Sigmoid colon (tissue), 7 donors: ENCODE data around the gene SIDT2. TPM values are rescaled to one million over a fixed set of nuclear protein-coding genes. Genes with fewer than 3 reads are reported as not detected.

Experiments
- DNase-seq: peaks from one replicate; pipeline ENCODE4 v3.0.0-alpha.2; 2019
- H3K27ac ChIP-seq, 4 donors: fragments of 200-600 bp; sonication (generic); one replicate each; pipeline ENCODE4 v1.5.1; 2016 to 2019; ENCODE audit warnings: mild to moderate bottlenecking in 1 of 4
- H3K27me3 ChIP-seq, 3 donors: fragments of 200-600 bp; sonication (generic); one replicate each; pipeline ENCODE4 v1.5.1; 2019; ENCODE audit warnings: mild to moderate bottlenecking in 1 of 3
- H3K36me3 ChIP-seq, 4 donors: fragments of 200-600 bp; sonication (generic); one replicate each; pipeline ENCODE4 v1.5.1; 2016 to 2019
- H3K4me1 ChIP-seq, 4 donors: fragments of 200-600 bp; sonication (generic); one replicate each; pipeline ENCODE4 v1.5.1; 2017 to 2019
- H3K4me3 ChIP-seq, 4 donors: fragments of 200-600 bp; sonication (generic); one replicate each; pipeline ENCODE4 v1.5.1; 2017 to 2019; ENCODE audit warnings: mild to moderate bottlenecking in 2 of 4, moderate library complexity in 1 of 4
- H3K9me3 ChIP-seq, 4 donors: fragments of 200-600 bp in 3 of 4; sonication (generic) in 3 of 4; one replicate each; pipeline versions ENCODE4 v1.5.1 to v1.6.1; 2013 to 2019
- EP300 ChIP-seq, 4 donors: sonication (generic); formaldehyde crosslinking; IDR thresholded peaks; one replicate each; pipeline ENCODE4 v1.6.1; 2017; ENCODE audit warnings: antibody characterized with exemption in 4 of 4
- POLR2A ChIP-seq, 2 donors: fragments of 450-650 bp; IDR thresholded peaks; one replicate each; pipeline ENCODE4 v1.6.1; 2016; ENCODE audit warnings: antibody characterized with exemption in 2 of 2, mild to moderate bottlenecking in 2 of 2, moderate library complexity in 2 of 2
- POLR2AphosphoS5 ChIP-seq, 4 donors: sonication (generic); formaldehyde crosslinking; IDR thresholded peaks; one replicate each; pipeline ENCODE4 v1.6.1; 2017; ENCODE audit warnings: antibody characterized with exemption in 4 of 4
- WGBS, 2 donors: extraction: QIAGEN DNeasy Blood & Tissue Kit; methylation state at CpG; one replicate each; pipeline ENCODE4 v1.1.7; 2013; 5-methylcytosine and 5-hydroxymethylcytosine counted together
- intact Hi-C: fragments of 100-400 bp; cut with DNase I; formaldehyde crosslinking; loops from one replicate; pipeline ENCODE4 v1.15.1; 2023
- polyA plus RNA-seq, 3 donors: library from polyadenylated mRNA; stranded (reverse); fragments of 200-250 nt; gene quantifications; one replicate each; pipeline ENCODE4 v1.2.3, GENCODE V29; 2013
- total RNA-seq, 4 donors: library from RNA; depleted of rRNA; stranded (reverse); fragments of >200 nt; gene quantifications; one replicate each; pipeline ENCODE4 v1.1.0, GENCODE V29; 2016
- TF ChIP-seq, protein P1 (sequence below), 4 experiments: fragments of 450-650 bp in 3 of 4; fragments of 200-600 bp in 1 of 4; IDR thresholded peaks; one replicate each; pipeline ENCODE4 v1.5.1; 2016 to 2019; ENCODE audit warnings: antibody characterized with exemption in 4 of 4, mild to moderate bottlenecking in 3 of 4, moderate library complexity in 2 of 4
- donor health status: healthy with polysubstance abuse.
- donor health status: Bipolar disorder and iron deficiency.
- donor health status: healthy.

The SIDT2 gene
- total and polyA plus RNA-seq, 7 donors = 7.6 to 50.7 (median 22.1) TPM

DNA sequence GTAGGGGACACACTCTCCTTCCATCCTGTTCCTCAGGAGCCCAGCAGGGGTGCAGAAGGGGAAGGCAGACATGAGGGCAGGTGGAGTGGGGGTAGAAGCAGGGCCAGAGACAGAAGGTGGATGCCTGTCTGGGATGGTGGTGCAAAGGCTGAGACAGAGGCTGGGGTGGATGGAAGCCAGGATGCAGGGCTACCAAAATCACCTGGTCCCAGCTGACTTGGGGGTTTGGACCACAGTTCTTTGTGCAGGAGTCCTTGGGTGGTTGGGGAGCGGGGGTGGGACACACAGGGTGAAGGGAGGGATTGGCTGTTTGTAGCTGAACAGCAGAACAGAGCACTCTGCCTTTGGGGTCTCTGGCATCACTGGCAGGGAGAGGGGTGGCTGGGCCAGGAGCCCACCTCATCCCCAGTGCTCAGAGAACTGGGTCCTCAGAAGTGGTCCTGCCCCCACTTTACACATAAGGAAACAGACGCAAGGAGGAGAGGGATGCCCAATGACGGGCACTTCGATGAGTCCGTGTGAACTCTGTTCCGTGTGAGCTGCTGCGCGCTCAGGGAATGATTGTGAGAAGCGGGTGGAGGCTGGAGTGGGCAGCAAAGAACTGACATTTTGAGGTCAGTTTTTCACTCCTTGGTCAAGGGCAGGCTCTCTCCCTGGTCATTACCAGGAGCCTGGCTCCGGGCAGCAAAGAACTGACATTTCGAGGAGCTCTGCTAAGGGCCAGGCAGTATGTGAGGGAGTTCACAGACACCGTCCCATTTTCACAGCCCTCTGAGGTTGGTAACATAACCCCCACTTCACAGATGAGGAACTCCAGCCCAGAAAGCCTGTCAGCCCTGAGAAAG, 22.5 kb downstream of the SIDT2 start:
- peak overlapping the region; percentile 90 to 99 (median 96) for H3K27ac ChIP-seq
- 83 to 85% methylated on average over 12 of the region's 12 CpGs for WGBS, 2 donors
- no peaks in the 10 kb centered on the region for H3K9me3 ChIP-seq
- intact Hi-C loops = no loop called here
- no peak for DNase-seq
- H3K27me3 ChIP-seq = no peaks in the 10 kb centered on the region
- TF ChIP-seq, protein P1, sequence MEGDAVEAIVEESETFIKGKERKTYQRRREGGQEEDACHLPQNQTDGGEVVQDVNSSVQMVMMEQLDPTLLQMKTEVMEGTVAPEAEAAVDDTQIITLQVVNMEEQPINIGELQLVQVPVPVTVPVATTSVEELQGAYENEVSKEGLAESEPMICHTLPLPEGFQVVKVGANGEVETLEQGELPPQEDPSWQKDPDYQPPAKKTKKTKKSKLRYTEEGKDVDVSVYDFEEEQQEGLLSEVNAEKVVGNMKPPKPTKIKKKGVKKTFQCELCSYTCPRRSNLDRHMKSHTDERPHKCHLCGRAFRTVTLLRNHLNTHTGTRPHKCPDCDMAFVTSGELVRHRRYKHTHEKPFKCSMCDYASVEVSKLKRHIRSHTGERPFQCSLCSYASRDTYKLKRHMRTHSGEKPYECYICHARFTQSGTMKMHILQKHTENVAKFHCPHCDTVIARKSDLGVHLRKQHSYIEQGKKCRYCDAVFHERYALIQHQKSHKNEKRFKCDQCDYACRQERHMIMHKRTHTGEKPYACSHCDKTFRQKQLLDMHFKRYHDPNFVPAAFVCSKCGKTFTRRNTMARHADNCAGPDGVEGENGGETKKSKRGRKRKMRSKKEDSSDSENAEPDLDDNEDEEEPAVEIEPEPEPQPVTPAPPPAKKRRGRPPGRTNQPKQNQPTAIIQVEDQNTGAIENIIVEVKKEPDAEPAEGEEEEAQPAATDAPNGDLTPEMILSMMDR (IDR thresholded peaks at IDR 0.05) = peak in 1 of 4 experiments; percentile 30
- TF ChIP-seq POLR2A (IDR thresholded peaks at IDR 0.05) = peak in 1 of 2 donors; percentile 25
- TF ChIP-seq POLR2AphosphoS5 (IDR thresholded peaks at IDR 0.05) = peak; percentile 46 to 76 (median 59)
- no peak for TF ChIP-seq EP300 (IDR thresholded peaks at IDR 0.05)
- peaks cover 34 to 55% (median 43%) of the 10 kb centered on the region in 4 donors for H3K36me3 ChIP-seq
- peaks cover 0 to 55% (median 50%) of the 10 kb centered on the region in 4 donors for H3K4me1 ChIP-seq
- H3K4me3 ChIP-seq = peak overlapping the region; percentile 59 to 90 (median 86)

DNA sequence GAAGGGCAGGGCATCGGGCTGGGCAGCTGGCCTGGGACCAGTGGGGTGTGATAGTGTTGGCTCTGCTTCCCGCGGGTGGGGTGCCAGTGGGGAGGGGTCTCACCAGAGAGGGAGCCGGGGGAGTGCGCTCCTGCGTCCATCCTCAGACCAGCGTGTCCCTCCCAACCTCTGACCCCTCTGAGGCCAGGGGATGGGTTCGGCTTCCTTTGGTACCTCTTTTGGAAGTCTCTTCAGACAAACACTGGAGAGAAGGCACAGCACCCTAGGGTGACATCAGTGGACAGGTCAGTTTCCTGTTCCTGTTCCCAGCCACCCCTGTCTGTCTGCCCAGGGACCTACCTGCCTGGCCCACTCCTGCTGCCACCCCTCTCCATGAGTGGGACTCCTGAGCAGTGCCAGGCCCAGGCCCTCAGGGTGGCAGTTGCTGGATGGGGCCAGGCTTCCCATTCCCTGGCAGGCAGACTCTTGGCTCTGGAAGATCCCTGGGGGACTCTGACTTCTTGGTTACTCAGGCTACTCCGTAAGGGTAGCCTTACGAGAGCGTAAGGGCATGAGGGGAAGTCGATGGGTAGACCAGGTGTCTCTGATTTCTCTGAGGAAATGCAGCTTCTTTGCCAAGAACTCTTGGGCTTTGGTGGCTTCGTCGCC, 23.2 kb downstream of the SIDT2 start:
- peak overlapping the region; percentile 90 to 99 (median 96) for H3K27ac ChIP-seq
- WGBS, 2 donors = 66% methylated on average over 14 of the region's 14 CpGs
- no peak for TF ChIP-seq POLR2A (IDR thresholded peaks at IDR 0.05)
- peak in 2 of 4 donors; percentile 14 to 49 for TF ChIP-seq POLR2AphosphoS5 (IDR thresholded peaks at IDR 0.05)
- peaks cover 0 to 57% (median 50%) of the 10 kb centered on the region in 4 donors for H3K4me1 ChIP-seq
- H3K27me3 ChIP-seq = no peaks in the 10 kb centered on the region
- H3K9me3 ChIP-seq = no peaks in the 10 kb centered on the region
- H3K4me3 ChIP-seq = peak overlapping the region; percentile 59 to 90 (median 86)
- H3K36me3 ChIP-seq = peaks cover 34 to 53% (median 43%) of the 10 kb centered on the region in 4 donors
- intact Hi-C loops = no loop called here
- no peak for DNase-seq

DNA sequence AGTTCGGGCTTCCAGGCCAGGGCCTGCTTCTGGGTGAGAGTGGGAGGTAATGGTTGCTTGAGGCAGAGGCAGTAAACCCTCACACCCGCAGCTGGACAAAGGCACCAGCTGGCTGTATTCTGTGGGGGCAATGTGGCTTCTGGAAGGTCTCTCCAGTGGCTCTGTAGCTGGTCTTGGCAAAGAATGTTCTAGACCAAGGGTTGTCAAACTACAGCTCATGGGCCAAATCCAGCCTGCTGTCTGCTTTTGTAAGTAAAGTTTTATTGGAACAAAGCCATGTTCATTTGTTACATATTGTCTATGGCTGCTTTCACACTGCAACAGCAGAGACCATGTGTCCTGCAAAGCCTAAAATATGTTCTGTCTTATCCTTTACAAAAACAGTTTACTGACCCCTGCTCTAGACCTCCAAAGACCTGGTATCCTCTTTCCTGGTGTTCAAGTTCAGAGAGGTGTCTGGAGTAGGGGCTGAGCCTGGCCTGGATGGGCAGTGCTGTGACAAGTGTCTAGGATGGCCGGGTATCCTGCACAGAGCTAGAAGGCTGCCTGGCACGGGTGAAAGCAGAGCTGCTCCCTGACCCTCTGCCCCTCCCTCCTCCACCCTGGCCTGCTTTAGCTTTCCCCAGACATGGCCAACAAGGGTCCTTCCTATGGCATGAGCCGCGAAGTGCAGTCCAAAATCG, 24.0 kb downstream of the SIDT2 start:
- intact Hi-C loops = no loop called here
- WGBS, 2 donors = 83 to 86% methylated on average over 7 of the region's 7 CpGs

DNA sequence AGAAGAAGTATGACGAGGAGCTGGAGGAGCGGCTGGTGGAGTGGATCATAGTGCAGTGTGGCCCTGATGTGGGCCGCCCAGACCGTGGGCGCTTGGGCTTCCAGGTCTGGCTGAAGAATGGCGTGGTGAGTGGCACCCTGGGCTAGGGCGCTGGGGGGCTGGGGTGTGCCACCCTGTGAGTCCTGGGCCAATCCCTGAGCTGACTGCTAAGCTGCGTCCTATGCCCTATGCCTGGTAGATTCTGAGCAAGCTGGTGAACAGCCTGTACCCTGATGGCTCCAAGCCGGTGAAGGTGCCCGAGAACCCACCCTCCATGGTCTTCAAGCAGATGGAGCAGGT, 24.5 kb downstream of the SIDT2 start:
- H3K36me3 ChIP-seq = peaks cover 34 to 53% (median 43%) of the 10 kb centered on the region in 4 donors
- H3K9me3 ChIP-seq = no peaks in the 10 kb centered on the region
- WGBS, 2 donors = 90 to 95% methylated on average over 10 of the region's 10 CpGs
- H3K27me3 ChIP-seq = no peaks in the 10 kb centered on the region
- H3K4me3 ChIP-seq = peak overlapping the region; percentile 59 to 90 (median 86)
- intact Hi-C loops = no loop called here
- peaks cover 0 to 45% (median 39%) of the 10 kb centered on the region in 4 donors for H3K4me1 ChIP-seq
- DNase-seq = no peak
- TF ChIP-seq, protein P1 (IDR thresholded peaks at IDR 0.05) = no peak
- TF ChIP-seq POLR2A (IDR thresholded peaks at IDR 0.05) = peak in 1 of 2 donors; percentile 12
- TF ChIP-seq POLR2AphosphoS5 (IDR thresholded peaks at IDR 0.05) = peak in 2 of 4 donors; percentile 73 to 75
- no peak for TF ChIP-seq EP300 (IDR thresholded peaks at IDR 0.05)
- H3K27ac ChIP-seq = peak overlapping the region; percentile 90 to 99 (median 96)

More for the DNA sequence above, 24.0 kb downstream of the SIDT2 start:
- Histone ChIP-seq H3K9me3 (no peaks in the 10 kb centered on the region), H3K27me3 (no peaks in the 10 kb centered on the region), H3K27ac (peak overlapping the region; percentile 90 to 99 (median 96)), H3K4me1 (peaks cover 0 to 50% (median 43%) of the 10 kb centered on the region in 4 donors), H3K36me3 (peaks cover 34 to 53% (median 43%) of the 10 kb centered on the region in 4 donors), H3K4me3 (peak overlapping the region; percentile 59 to 90 (median 86))
- no peak for DNase-seq
- TF ChIP-seq EP300 (IDR thresholded peaks at IDR 0.05) (peak in 1 of 4 donors; percentile 4), POLR2AphosphoS5 (IDR thresholded peaks at IDR 0.05) (peak in 1 of 4 donors; percentile 1), POLR2A (IDR thresholded peaks at IDR 0.05) (no peak)
- TF ChIP-seq, protein P1 (IDR thresholded peaks at IDR 0.05) = no peak
